ENCODE data around the gene HPD.
A peak's percentile ranks its signal among the peaks of the same experiment; 100 is the strongest.

DNA sequence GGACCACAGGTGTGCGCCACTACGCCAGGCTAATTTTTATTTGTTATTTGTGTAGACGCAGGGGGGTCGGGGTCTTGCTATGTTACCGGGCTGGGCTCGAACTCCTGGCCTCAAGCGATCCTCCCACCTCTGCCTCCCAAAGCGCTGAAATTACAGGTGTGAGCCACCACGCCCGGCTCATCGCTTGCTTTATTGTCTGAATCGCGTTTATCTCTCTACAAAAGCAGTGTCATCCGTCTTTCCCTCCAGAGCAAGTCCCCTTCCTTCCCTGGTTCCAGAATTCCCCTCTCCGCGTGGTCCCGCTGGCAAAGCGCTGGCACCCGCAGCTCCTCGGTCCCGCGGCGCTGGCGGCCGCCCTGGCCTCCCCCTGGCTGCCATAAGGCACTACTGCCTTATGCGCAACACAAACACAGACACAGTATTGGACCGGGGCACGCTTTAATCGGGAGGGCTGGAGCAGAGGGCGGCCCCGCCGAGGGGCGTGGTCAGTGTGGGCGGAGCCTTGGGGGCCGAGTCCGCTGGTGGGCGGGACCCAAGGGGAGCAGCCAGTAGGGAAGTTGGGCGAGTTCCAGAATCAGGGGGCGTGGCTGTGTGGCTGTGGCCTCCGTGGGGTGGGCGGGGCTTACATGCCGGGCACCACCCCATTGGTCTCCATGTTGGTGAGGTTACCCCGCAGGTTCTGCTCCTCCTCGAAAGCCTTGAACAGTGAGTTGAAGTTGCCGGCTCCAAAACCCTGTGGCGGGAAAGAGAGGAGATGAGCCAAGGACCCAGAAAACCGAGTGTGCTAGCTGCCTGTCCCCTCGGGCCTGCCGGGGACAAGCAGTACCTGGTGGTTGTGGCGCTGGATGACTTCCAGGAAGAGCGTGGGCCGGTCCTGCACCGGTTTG is 19.3 kb downstream of the HPD start:
- TF ChIP-seq, protein P1, sequence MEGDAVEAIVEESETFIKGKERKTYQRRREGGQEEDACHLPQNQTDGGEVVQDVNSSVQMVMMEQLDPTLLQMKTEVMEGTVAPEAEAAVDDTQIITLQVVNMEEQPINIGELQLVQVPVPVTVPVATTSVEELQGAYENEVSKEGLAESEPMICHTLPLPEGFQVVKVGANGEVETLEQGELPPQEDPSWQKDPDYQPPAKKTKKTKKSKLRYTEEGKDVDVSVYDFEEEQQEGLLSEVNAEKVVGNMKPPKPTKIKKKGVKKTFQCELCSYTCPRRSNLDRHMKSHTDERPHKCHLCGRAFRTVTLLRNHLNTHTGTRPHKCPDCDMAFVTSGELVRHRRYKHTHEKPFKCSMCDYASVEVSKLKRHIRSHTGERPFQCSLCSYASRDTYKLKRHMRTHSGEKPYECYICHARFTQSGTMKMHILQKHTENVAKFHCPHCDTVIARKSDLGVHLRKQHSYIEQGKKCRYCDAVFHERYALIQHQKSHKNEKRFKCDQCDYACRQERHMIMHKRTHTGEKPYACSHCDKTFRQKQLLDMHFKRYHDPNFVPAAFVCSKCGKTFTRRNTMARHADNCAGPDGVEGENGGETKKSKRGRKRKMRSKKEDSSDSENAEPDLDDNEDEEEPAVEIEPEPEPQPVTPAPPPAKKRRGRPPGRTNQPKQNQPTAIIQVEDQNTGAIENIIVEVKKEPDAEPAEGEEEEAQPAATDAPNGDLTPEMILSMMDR (IDR thresholded peaks at IDR 0.05): peak; percentile 36 to 55
- TF ChIP-seq POLR2A (IDR thresholded peaks at IDR 0.05): peak in 1 of 2 donors; percentile 29
- no peak for TF ChIP-seq EP300 (IDR thresholded peaks at IDR 0.05)
- no peak for TF ChIP-seq POLR2AphosphoS5 (IDR thresholded peaks at IDR 0.05)
